ENCODE data around the gene SPIC. TPM values are rescaled to one million over a fixed set of nuclear protein-coding genes. Genes with fewer than 3 reads are reported as not detected.

Gene SPIC
- total and polyA plus RNA-seq, 2 of the 8 experiments (the other 6 are each of a cell fraction or from before 2014, with no cell fraction given): not detected

GRCh38 chr12:101436136-101436535 is 39.0 kb upstream of the SPIC start (continued):
- TF ChIP-seq SAP30 (IDR thresholded peaks at IDR 0.05; ENCODE audit: insufficient read depth, insufficient replicate concordance, low read length) (no peak), CEBPB (IDR thresholded peaks at IDR 0.05; ENCODE audit: low read depth, low read length) (no peak)
